PC-3 (cell line): ENCODE measurements around the gene FBXL15. TPM values are rescaled to one million over a fixed set of nuclear protein-coding genes. Genes with fewer than 3 reads are reported as not detected.

ENCODE experiments used
- ATAC-seq: fragments of 200-7000 bp; cut with Tn5 transposase; 2 replicates; pipeline ENCODE4 v1.9.1; 2020; ENCODE audit warnings: mild to moderate bottlenecking, moderate library complexity
- BruUV-seq: library from RNA; stranded (reverse); fragments of 400-500 nt; replicated peaks from 2 replicates; lab custom pipeline; 2021; lab: Mats Ljungman, UMichigan
- CTCF ChIA-PET: fragments of 300-600 bp; sonication (Branson Sonifier 250); formaldehyde crosslinking; loops from one replicate; lab custom pipeline; 2022; ENCODE audit warnings: antibody characterized with exemption; lab: Charles Lee
- POLR2A ChIA-PET: fragments of 300-600 bp; sonication (Branson Sonifier 250); formaldehyde crosslinking; loops from one replicate; lab custom pipeline; 2022; ENCODE audit warnings: antibody characterized with exemption; ENCODE audit not compliant: unreplicated experiment; lab: Charles Lee
- DNase-seq: peaks from one replicate; pipeline ENCODE4 v3.0.0-alpha.2; 2015
- H2AFZ ChIP-seq: fragments of 300-600 bp; sonication (generic); 2 replicates; pipeline ENCODE4 v1.6.0; 2016; ENCODE audit warnings: antibody characterized with exemption, low read length
- H3F3A ChIP-seq: fragments of 300-600 bp; sonication (generic); one replicate; pipeline ENCODE4 v1.6.0; 2017; ENCODE audit warnings: antibody characterized with exemption, low read length, control low read depth, mild to moderate bottlenecking; ENCODE audit not compliant: unreplicated experiment
- H3K27ac ChIP-seq: fragments of 300-600 bp; sonication (generic); 2 replicates; pipeline ENCODE4 v1.5.1; 2016; ENCODE audit warnings: mild to moderate bottlenecking, low read length
- H3K27me3 ChIP-seq: fragments of 300-600 bp; sonication (generic); 2 replicates; pipeline ENCODE4 v1.6.1; 2016; ENCODE audit warnings: low read length, mixed read lengths
- H3K36me3 ChIP-seq: fragments of 300-600 bp; sonication (generic); 2 replicates; pipeline ENCODE4 v1.6.1; 2016; ENCODE audit warnings: low read depth, mixed run types, low read length, mixed read lengths
- H3K4me1 ChIP-seq: fragments of 300-600 bp; sonication (generic); 2 replicates; pipeline ENCODE4 v1.5.1; 2016; ENCODE audit warnings: low read length; ENCODE audit not compliant: insufficient read depth
- H3K4me2 ChIP-seq: fragments of 300-600 bp; sonication (generic); 2 replicates; pipeline ENCODE4 v1.6.0; 2016; ENCODE audit warnings: low read length
- H3K4me3 ChIP-seq: fragments of 300-600 bp; sonication (generic); 2 replicates; pipeline ENCODE4 v1.5.1; 2016; ENCODE audit warnings: mild to moderate bottlenecking, low read length, mixed read lengths
- H3K79me2 ChIP-seq: fragments of 300-600 bp; sonication (generic); 2 replicates; pipeline ENCODE4 v1.6.1; 2017; ENCODE audit warnings: low read length, mixed read lengths
- H3K9ac ChIP-seq: fragments of 300-600 bp; sonication (generic); 2 replicates; pipeline ENCODE4 v1.6.0; 2016; ENCODE audit warnings: mild to moderate bottlenecking, low read length
- H3K9me2 ChIP-seq: fragments of 300-600 bp; sonication (generic); replicated peaks from 2 replicates; pipeline ENCODE4 v1.6.1; 2016; ENCODE audit warnings: mixed run types, low read length, mixed read lengths
- H3K9me3 ChIP-seq: fragments of 300-600 bp; sonication (generic); 2 replicates; pipeline ENCODE4 v1.6.1; 2016; ENCODE audit warnings: low read length, mixed read lengths
- H4K20me1 ChIP-seq: fragments of 300-600 bp; sonication (generic); 2 replicates; pipeline ENCODE4 v1.6.1; 2016; ENCODE audit warnings: low read length, mixed read lengths
- CTCF ChIP-seq: fragments of 300-600 bp; sonication (generic); conservative IDR thresholded peaks from 2 replicates; pipeline ENCODE4 v1.5.1; 2017; ENCODE audit warnings: antibody characterized with exemption, low read depth, mild to moderate bottlenecking, low read length
- EZH2 ChIP-seq: fragments of 300-600 bp; sonication (generic); IDR thresholded peaks from one replicate; pipeline ENCODE4 v1.6.1; 2017; ENCODE audit warnings: antibody characterized with exemption, mild to moderate bottlenecking, low read length; ENCODE audit not compliant: unreplicated experiment
- EZH2phosphoT487 ChIP-seq: fragments of 300-600 bp; sonication (generic); IDR thresholded peaks from 2 replicates; pipeline ENCODE4 v1.6.1; 2018; ENCODE audit warnings: mild to moderate bottlenecking, antibody characterized with exemption, low read length, borderline replicate concordance
- intact Hi-C: fragments of 100-400 bp; cut with micrococcal nuclease; formaldehyde crosslinking; loops from 2 replicates; pipeline ENCODE4 v1.9.0; 2023
- total RNA-seq: library from RNA; depleted of rRNA; stranded (reverse); fragments of >200 nt; gene quantifications from 2 replicates; pipeline ENCODE4 v1.2.3, GENCODE V29; 2014

FBXL15 gene
- total RNA-seq, 1 experiment from 2014 or later, result 12.7 TPM

DNA sequence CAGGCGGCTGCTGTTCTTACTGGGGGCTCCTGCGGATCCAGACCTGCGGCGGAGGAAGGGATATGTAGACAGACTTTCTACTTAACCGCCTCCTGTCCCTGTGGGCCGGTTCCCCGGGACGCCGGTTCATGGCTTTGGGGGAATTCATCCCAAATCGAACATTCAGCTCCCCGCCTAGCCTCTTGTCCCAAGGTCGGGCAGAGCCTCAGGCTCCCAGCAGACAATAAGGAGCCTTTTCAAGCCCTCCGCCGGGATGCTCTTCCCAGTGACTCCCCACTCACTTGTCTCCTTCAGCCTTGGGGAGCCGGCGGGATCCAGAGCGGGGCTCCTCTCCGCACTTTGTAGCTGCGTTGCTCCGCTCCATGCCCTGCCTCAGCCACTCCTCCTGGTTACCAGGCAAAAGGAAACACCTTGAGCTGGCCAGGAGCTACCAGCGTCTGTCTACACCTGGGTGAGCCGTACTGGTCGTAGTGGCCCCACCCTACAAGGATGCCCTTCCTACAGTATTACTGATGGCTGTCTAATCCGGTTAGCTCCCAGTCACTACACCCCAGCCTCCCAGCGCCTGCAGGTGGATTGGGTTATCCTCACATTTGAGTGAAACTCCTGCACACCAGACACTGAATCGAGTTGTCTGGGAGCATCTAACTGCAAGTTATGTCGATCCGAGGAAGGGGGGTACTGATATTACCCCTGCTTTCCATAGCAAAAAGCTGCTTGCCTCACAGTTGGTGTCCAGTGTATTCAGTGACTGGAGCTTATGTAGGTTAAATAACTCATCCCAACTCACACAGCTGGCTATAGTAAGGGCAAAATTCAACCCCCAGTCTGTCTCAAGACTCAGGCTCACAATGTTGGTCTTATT is 30.7 kb downstream of the FBXL15 start, which contains the start of gene C10orf95:
Gene C10orf95, minus strand, starts transcription at position 439 of the 865 bp plus-strand sequence. CDS start 450 bp downstream, outside the sequence.
- Histone ChIP-seq H3K9me2 (no peaks in the 10 kb centered on the region), H3K79me2 (peaks cover 29% of the 10 kb centered on the region), H3K27ac (no peak within 1 kb of the TSS), H3K4me2 (peak within 1 kb of the TSS; percentile 97), H2AFZ (peak within 1 kb of the TSS; percentile 63), H3K27me3 (no peaks in the 10 kb centered on the region), H4K20me1 (0 out of 2 replicates have a peak, but pooled peaks cover 4% of the 10 kb centered on the region), H3K9me3 (no peaks in the 10 kb centered on the region), H3K4me3 (peak within 1 kb of the TSS; percentile 92), H3F3A (no peaks in the 10 kb centered on the region), H3K9ac (peak within 1 kb of the TSS; percentile 87), H3K36me3 (peaks cover 5% of the 10 kb centered on the region; the same call in 1 of the 2 replicates), H3K4me1 (peaks cover 20% of the 10 kb centered on the region)
- ATAC-seq, result peak; percentile 35
- ChIA-PET CTCF (interaction anchor here (1.4 kb wide), 1 partner anchor 58 kb away, joined by 3 read pairs; no protein-coding TSS in a partner anchor), POLR2A (interaction anchor here (0.5 to 0.6 kb wide), 2 partner anchors 318 to 718 kb away, joined by 4 to 6 read pairs; no protein-coding TSS in a partner anchor)
- intact Hi-C loops, result no loop called here
- BruUV-seq, result TSS peak; percentile 19
- DNase-seq, result peak; percentile 41
- no peak for TF ChIP-seq EZH2phosphoT487
- no peak for TF ChIP-seq EZH2
- no peak for TF ChIP-seq CTCF

DNA sequence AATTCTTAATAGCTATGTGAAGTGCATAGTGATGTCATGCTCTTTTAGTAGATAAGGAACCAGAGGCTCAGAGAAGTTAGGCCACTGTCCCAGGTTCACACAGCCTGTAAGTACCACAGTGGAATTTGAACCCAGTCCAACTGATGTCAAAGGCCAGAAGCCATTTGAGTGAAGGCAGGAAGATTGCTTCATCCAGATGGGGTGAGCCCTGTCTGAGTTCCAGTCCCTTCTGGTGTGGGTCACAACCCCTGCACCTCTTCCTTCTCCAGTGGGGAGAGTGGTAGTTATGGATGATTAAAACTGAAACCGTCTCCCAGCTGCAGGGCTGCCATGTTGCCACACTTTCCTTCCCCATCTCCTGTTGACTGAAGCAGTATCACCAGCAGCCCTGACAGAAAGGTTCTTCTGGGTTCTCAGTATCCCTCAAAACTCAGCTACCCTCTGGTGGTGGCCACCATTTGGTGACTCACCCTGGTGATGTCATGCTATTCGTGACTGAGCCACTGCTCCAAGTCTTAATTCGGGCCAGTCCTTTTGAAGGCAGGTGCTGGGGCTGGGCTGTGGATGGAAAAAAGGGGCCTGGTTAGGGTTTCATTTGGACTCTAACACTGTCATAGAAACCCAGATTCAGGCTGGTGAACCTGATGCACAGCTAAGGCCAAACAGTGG is 32.2 kb downstream of the FBXL15 start:
- TF ChIP-seq CTCF (no peak), EZH2 (no peak), EZH2phosphoT487 (no peak)
- ChIA-PET CTCF (no interaction called here), POLR2A (no interaction called here)
- Histone ChIP-seq H3K9me3 (no peaks in the 10 kb centered on the region), H3K36me3 (peaks cover 5% of the 10 kb centered on the region; the same call in 1 of the 2 replicates), H3K9me2 (no peaks in the 10 kb centered on the region), H3K9ac (no peak overlapping the region), H3K4me2 (no peak overlapping the region; the same call in 1 of the 2 replicates), H3K4me1 (peaks cover 20% of the 10 kb centered on the region), H3K27me3 (no peaks in the 10 kb centered on the region), H3K79me2 (peaks cover 29% of the 10 kb centered on the region), H3K4me3 (no peak overlapping the region), H3K27ac (no peak overlapping the region), H2AFZ (no peak overlapping the region), H4K20me1 (0 out of 2 replicates have a peak, but pooled peaks cover 4% of the 10 kb centered on the region), H3F3A (no peaks in the 10 kb centered on the region)
- DNase-seq (peak; percentile 51), ATAC-seq (no peak)
- intact Hi-C loops, result no loop called here
- no TSS peak for BruUV-seq
